Cortex of kidney (tissue), 1 donor: ENCODE measurements around the gene NBEA.
"Not testable (repeated sequence)": the region's sequence is repeated elsewhere in the genome, so short reads cannot be mapped to it uniquely, and the experiment has no call there.

Source experiments
- DNase-seq: peaks from one replicate; lab custom pipeline; 2025; lab: John Stamatoyannopoulos, UW

NBEA gene

GRCh38 chr13:34941835-34942731, at the start of gene NBEA:
TSS of gene NBEA (plus strand) at chr13:34942270. CDS start at chr13:34942821, 551 bp downstream.
- peak; percentile 4 for DNase-seq

DNA sequence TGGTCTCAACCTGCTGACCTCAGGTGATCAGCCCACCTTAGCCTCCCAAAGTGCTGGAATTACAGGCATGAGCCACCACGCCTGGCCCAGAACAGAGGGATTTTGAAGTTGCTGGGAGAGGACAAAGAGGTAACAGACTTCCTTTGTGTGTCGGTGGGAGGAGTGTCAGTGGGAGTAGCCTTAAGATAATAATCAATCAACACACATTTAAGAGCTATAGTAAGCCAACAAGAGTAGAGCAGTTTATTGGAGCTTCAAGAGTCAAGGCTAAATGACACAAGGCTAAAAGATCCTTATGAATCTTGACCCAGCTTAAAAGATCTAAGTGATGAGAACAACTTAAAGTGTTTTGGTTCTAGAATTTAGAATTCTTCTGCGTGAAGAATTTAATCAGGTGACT, 47.3 kb upstream of the NBEA start:
- DNase-seq = no peak

- no peak for DNase-seq
Measured at GRCh38 chr13:34897220-34897619, 44.9 kb upstream of the NBEA start.

GRCh38 chr13:34899888-34900287, 42.2 kb upstream of the NBEA start:
- no peak for DNase-seq

GRCh38 chr13:34900288-34900739, 41.8 kb upstream of the NBEA start:
- no peak for DNase-seq

DNA sequence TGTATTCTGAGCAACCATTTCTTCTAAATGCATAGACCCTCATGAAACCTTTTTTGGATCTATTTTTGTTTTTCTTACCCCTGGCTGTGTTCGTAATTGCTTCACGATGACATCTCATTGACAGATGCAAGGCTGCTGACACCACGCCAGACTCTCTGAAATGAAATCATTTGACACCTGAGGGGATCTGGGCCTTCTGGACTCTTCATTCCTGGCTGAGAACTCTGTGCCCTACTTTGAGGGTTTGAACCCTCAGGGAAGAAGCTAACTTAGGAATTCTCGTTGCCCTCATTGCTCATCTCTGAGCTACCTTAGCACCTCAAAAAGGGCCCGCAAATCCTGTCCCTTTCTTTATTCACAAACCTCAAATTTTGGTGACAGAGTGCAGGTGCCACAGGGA, 40.5 kb upstream of the NBEA start:
- no peak for DNase-seq

GRCh38 chr13:34911159-34911558, 30.9 kb upstream of the NBEA start:
- no peak for DNase-seq

- no peak for DNase-seq
Measured at GRCh38 chr13:34913040-34913439, 29.0 kb upstream of the NBEA start.

DNA sequence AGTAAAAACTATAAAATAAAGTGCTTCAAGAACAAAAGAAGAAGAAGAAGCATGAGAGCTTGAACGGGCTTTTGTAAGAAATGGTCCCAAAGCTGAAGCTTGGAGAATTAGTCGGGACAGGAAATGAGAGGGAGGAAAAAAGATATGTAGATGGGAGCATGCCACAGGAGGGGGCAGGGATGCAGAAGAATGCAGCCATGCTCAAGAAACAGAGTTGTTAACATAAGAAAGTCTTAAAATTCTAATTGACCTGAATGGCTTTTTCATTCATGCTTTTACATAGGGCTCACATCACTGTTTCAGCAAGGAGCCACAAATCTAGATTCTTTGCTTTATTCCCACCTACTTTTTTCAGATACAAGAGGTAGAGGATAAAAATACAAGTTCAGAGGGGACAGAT, 27.7 kb upstream of the NBEA start:
- DNase-seq = no peak

DNA sequence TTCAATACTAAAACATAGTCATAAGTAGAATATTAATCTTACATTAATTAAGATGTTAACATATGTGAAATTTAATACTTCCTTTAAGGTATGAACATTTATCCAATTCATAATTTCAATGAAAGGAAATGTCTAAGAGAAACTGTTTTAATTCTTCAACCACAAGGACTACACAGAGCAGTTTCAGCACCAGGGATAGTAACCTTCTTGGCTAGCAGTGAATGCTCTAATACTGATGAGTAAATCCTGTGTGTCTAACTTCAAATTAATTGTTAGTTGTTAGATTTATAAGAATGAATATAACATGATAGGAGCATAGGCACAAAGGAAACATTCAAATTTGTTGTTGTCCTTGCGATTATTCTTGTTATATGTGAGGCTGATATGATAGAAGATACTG, 15.6 kb upstream of the NBEA start:
- DNase-seq = no peak

GRCh38 chr13:34928676-34929075, 13.4 kb upstream of the NBEA start:
- DNase-seq = not testable (repeated sequence)

GRCh38 chr13:34931572-34931971, 10.5 kb upstream of the NBEA start:
- DNase-seq = no peak

- no peak for DNase-seq
Measured at GRCh38 chr13:34933349-34933748, 8.7 kb upstream of the NBEA start.

DNA sequence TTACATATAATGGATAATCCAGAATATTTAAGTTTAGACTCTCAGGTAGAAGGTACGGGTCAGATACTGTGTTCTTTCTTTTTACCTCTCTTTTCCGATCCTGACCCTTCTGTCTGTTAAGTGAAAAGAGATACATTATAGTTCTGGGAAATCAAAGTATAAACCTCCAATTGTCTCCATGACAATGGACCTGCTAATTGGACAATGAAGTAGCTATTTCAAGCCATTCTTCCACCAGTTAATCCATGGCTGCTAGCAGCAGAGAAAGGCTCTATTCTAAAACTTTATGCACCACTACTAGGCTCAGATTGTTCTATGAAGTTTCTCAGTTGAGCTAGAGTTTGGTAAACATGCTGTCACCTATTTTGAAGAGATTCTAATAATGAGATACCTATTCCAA, 8.3 kb upstream of the NBEA start:
- DNase-seq = no peak

- no peak for DNase-seq
Measured at GRCh38 chr13:34935841-34936240, 6.2 kb upstream of the NBEA start.

GRCh38 chr13:34939771-34940170, 2.3 kb upstream of the NBEA start:
- no peak for DNase-seq

GRCh38 chr13:34941436-34941834, 635 bp upstream of the NBEA start:
- DNase-seq = no peak

GRCh38 chr13:34942732-34943435, 814 bp downstream of the NBEA start:
- no peak for DNase-seq

GRCh38 chr13:34943436-34944273, 1.6 kb downstream of the NBEA start:
- no peak for DNase-seq

- DNase-seq = no peak
Measured at GRCh38 chr13:34944274-34944634, 2.2 kb downstream of the NBEA start.

DNA sequence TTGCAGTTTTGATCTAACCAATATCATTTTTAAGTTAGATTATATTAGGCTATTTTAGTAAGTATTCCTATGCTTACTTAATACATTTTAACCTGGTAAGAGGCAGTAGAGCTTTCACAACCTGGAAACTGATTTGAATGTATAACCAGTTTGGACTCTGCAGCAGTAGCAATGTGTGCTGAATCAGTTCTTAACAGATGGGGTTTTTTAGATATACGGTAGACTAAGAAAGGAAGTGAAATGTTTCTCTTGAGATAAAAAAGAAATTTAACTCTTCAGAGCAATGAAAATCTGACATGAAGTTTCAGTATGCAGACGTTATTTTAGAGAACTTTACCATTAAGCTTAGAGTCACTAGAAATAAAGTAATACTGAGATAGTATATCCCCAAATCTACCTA, 2.7 kb downstream of the NBEA start:
- no peak for DNase-seq

- DNase-seq = no peak
Measured at GRCh38 chr13:34951528-34951927, 9.5 kb downstream of the NBEA start.
